Activated CD8-positive, alpha-beta memory T cell treated with anti-CD3 and anti-CD28 coated beads, Interleukin-2, amount 50 U/mL, for 48 hours (primary cell): ENCODE results near the gene OBSL1.

Experiments used
- DNase-seq: peaks from one replicate; pipeline ENCODE4 v3.0.0-alpha.2; 2020

OBSL1 gene

DNA sequence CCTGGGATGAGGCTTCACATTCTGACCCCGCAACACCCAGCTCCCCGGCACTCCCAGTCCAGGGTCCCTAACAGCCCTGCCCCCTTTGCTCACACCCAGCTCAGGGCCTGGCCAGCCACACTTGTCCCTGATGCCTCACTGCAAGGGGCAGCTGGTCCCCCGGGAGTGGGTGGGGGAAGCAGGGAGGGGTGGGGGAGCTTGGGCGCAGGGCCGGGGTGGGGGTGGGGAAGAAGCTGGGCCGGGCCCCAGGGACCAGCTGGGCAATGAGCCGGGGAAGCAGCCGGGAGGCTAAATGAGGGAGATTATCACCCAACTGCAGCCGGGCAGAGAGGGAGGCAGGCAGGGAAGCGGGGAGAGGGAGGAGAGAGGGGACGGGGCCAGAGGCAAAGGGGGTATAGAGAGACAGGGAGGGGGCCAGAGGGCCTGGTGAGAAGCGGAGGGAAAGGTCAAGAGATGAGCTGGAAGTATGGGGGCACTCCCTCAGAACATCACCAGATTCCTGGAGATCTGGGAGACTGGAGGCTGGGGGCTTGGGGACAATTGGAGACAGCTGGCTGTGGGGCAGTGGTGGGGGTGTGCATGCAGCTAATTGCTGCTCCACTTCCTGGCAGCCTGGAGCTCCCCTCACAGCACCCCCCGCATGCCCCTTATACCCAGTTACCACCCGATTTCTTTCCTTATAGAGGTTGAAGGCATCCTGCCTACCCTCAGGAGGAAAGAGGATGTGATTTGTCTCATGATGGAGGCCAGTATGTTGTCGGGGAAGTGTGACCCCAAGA is 59.6 kb downstream of the OBSL1 start:
- no peak for DNase-seq

DNA sequence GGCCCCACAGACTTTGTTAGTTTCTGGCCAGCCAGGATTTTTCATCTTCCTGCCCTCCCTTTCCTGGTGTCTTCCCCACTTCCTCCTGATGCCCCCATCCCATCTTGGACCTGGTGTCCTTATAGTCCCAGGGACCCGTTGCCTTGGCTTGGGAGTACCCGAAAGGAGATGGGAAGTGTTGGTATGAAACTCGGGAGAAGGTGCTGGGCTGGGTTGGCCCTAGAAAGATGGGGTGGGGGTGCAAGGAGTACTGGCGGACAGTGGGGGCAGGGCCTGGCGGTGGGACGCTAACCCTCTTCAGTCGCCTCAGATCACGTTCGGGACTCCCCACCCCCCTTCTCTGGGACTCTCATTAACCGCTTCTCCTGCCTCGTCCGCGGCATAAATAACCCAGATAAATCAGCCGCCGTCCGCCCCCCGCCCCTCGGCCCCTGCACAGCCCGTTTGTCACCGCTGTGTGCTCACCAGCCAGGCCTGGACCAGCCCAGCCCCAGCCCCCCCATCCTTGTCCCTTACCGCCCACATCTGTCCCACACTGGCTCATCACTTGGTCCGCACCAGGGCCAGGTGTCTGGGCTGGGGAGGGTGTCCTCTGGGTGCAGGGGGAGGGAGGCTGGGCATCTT is 60.7 kb downstream of the OBSL1 start:
- no peak for DNase-seq

DNA sequence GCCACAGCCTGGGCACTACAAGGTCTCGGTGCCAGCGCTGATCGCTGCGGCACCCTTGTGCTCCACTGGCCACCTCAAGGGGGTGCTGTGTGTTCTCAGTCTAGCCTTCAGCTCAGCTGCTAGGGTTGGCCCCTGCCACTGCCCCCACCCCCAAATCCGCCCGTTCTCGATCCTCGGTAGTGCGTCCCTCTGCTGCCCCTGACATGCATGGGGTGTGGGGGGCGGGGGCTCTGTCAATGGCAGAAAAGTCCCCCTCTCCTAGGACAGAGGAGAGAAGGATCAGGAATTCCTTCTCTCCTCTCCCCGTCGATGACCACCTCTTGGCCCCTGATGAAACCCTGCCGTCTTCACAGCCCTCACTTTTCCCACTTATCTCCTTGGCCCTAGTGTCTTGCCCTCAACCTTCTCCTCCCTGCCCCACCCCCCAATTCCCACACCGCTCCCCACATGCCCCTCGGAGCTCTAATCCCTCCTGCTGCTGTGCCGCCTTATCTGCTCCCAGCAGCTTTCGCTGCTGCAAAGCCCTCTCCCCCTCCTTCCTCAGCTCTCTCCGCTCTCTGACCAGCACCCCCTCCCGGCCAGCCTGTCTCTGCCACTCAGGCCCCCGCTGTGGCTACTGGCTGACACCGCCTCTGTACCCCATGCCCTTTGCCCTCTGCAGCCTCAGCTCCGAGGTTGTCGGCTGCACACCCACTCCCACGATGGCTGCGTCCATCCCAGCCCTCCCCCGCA is 61.4 kb downstream of the OBSL1 start:
- DNase-seq, result peak; percentile 73

DNA sequence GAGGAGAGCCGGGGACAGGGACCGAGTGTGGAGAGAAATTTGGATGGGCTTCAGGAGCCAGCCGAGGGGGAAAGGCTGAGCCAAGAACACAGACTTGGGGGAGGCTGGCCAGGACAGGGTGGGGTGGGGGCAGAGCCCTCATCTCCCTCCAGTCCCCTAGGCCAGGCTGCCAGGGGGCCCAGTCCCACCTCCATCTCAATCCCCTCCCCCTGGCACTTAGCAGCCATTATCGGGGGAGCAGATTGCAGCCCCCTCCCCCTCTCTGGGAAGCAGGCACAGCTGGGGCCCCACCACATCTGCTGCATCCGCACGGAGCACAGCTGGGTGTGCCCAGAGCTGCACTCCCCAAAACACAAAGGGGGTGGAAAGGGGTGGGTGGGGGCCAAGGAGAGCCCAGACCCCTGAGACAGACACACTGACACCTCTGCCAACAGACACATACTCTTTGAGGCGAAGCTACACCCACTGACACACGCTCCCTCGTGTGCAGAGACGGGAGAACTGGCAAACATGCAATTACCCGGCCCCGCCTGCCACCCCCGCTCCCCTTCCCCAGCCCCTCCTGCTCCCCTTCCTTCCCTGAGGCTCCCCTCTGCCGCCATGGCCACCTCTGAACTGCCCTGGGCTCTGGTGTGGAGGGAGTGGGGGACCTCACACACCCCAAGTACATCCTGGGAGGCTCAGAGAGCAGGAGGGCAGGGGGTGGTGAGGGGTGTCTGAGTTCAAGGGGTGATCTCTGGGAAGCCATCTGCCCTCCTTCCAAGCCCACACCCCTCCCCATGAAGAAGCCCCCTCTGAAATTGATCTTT is 62.2 kb downstream of the OBSL1 start:
- no peak for DNase-seq

DNA sequence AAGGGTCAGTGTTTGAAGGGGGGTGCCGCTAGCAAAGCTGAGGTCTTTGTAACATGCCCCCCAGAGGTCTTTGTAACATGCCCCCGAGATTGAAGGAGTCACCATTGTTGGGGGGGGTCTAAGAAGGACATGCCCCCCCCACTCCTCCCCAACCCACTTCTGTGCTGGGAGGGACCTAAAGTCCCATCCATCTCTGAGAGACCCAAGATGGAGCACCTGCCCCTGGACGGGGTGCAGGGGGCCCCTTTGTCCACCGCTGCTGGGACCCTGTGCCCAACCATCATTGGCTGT is 63.0 kb downstream of the OBSL1 start:
- no peak for DNase-seq

DNA sequence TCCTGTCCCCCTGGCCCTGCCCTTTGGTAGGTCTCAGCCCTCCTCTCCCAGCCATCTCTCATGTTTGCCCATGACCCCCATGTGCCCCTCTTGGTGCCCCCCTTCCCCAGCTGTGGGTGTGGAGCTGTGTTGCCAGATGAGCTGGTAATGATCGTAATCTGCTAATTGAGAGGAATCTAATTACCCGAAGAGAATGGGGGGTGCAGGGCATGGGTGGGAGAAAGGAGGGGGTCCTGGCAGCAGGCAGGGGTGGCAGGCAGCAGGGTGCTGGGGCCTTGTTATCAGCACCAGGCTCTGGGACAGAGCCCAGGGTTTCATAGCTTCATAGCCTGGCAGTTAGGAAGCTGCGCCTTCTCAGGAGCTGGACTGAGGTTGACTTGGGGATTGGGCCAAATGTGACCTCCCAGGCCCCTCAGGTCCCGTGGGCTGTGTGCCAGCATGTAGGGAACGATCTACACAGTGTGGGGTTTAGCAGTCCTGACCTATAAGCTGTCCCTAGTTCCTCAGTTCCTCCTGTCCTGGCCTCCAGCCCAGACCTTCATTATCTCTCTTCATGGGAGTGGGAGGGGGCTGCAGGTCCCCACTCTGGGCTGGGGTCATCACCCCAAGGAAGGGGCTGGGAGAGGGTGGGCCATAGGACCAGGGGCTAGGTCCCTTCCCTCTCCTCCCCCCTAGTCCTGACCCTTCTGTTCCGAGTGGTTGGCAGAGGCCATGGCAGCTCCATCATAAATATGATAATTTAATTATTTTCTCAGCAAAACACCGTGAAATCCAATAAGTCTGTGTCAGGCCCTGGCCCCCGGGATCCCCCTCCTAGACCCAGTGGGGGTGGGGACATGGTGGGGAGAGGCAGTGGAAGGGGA is 63.5 kb downstream of the OBSL1 start:
- no peak for DNase-seq

DNA sequence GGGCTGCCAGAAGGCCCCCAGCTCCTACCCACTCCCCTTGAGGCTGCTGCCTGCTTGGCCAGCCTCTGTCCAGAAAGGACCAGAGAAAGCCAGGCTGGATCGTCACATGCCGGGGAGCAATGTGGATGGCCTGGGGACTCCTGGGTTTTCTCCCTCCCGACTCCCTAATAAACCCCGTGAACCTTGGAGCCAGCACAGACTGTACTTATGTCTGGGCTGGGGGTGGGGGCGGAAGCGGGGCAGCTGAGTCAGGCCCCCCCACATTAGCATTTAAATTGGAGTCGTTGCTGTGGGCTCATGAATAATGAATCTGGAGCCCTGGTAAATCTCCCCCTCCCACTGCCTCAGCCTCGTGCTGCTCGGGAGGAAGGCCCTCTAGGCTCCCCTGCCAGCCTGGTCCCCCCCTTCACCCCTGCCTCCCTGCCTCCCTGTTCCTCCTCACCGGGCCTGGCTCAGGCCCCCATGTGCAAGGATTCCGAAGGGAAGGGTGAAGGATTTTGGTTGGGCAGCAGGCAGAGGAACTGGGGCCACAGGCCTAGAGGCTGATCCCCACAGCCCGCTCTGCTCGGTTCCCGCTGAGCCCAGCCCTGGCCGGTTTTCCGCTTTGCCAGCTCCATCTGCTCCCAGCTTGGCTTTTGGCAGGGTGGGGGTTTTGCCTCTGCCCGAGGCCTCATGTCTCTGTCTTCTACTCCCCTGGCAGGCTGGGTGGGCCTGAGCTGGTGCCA is 64.4 kb downstream of the OBSL1 start:
- DNase-seq, result no peak

DNA sequence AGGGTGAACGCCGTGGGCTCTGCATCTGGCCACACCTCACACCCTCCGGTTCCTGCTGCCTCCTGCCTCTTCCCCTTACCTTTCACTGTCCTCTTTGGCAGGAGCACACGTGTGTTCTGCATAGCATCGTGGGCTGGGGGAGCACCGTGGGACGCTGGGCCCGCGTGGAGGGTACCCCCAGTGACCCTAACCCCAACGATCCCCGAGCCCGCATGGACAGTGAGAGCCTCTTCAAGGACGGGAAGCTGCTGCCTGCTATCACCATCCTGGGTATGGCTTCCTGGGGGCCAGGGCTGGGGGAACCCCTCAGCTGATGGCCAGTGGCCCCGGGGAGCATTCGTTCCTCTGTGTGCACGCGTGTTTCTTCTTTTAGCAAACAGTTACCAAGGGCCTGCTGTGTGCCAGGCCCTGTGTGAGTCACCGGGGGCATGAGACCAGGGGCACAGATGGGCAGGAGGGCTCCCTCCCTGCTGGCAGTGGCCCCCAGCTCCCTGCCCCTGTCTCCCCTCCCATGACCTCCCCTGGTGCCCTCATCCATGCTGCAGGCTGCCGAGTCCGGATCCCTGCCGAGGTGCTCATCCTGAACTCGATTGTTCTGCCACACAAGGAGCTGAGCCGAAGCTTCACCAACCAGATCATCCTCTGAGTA is 65.1 kb downstream of the OBSL1 start:
- DNase-seq, result no peak

DNA sequence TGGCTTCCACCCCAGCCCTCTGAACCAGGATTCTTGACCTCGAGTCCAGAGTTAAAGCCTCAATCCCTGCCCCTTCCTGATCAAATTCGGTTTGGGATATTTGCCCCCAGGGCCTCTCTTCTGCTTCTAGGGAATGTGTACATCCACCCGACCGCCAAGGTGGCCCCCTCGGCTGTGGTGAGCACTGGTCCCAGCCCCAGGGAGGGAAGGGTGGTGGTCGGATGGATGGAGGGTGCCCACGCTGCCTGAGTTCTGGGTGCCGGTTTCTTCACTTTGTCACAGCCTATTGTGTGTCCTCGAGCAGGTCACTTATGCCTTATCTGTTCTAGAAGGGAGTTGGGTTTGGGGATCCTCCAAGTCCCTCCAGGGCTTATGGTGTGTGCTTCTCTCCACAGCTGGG is 65.8 kb downstream of the OBSL1 start:
- no peak for DNase-seq

DNA sequence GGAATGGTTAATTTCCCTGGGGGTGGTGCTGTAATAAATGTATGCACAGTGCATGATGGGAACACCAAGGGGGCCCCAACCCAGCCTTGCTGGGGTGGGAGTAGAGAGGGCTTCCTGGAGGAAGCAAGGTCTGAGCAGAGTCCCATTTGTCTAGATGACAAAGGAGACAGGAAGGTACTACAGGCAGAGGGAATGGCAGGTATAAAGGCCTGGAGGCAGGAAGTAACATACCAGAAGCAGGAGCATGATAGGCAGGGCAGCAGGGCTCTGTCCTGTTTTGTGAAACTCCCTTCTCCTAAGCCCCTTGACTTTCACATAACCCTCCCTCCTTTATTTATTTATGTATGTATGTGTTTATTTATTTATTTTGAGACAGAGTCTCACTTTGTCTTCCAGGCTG is 68.7 kb downstream of the OBSL1 start:
- DNase-seq, result no peak

DNA sequence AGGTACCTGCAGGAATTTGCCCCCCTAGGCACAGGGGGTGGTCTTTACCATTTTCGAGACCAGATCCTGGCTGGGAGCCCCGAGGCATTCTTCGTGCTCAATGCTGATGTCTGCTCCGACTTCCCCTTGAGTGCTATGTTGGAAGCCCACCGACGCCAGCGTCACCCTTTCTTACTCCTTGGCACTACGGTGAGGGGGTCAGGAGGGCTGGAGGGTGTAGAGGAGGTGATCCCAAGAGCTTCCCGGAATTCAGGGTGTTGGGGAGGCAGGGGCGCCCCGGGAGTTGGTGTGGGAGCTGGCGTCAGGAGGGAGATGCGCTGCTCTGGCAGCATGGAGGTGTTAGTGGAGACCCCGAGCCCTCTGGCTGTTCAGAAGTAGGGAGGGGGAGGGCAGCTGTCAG is 69.5 kb downstream of the OBSL1 start:
- no peak for DNase-seq
